Activated T-cell treated with anti-CD3 and anti-CD28 coated beads, Interleukin-2, amount 50 U/mL, for 24 hours (primary cell): ENCODE measurements around the gene TFCP2.
"Not testable (repeated sequence)": the region's sequence is repeated elsewhere in the genome, so short reads cannot be mapped to it uniquely, and the experiment has no call there.

Source experiments
- DNase-seq: peaks from one replicate; pipeline ENCODE4 v3.0.0-alpha.2; 2020
- H3K27ac Mint-ChIP-seq: 2 replicates; pipeline ENCODE4 v1.8.0; 2020; ENCODE audit warnings: mild to moderate bottlenecking, mixed read lengths
- H3K27me3 Mint-ChIP-seq: 2 replicates; pipeline ENCODE4 v1.8.0; 2020; ENCODE audit warnings: mixed read lengths
- H3K36me3 Mint-ChIP-seq: 2 replicates; pipeline ENCODE4 v1.8.0; 2020; ENCODE audit warnings: low read depth, mixed read lengths
- H3K4me1 Mint-ChIP-seq: 2 replicates; pipeline ENCODE4 v1.8.0; 2020; ENCODE audit warnings: low read depth, mixed read lengths
- H3K4me3 Mint-ChIP-seq: 2 replicates; pipeline ENCODE4 v1.8.0; 2020; ENCODE audit warnings: mild to moderate bottlenecking, moderate library complexity, mixed read lengths
- H3K9me3 Mint-ChIP-seq: 2 replicates; pipeline ENCODE4 v1.8.0; 2020; ENCODE audit warnings: mixed read lengths

TFCP2 gene

GRCh38 chr12:51098611-51099010 is 74.3 kb downstream of the TFCP2 start:
- no peak for DNase-seq
- H3K4me1 Mint-ChIP-seq, result peaks cover 2% of the 10 kb centered on the region
- peak overlapping the region; percentile 6 for H3K27ac Mint-ChIP-seq
- peaks cover 87% of the 10 kb centered on the region for H3K36me3 Mint-ChIP-seq
- no peaks in the 10 kb centered on the region for H3K27me3 Mint-ChIP-seq
- H3K9me3 Mint-ChIP-seq, result no peaks in the 10 kb centered on the region
- no peak overlapping the region for H3K4me3 Mint-ChIP-seq

- Mint-ChIP-seq H3K27me3 (no peaks in the 10 kb centered on the region), H3K4me3 (no peak overlapping the region), H3K36me3 (peaks cover 38% of the 10 kb centered on the region), H3K4me1 (peaks cover 15% of the 10 kb centered on the region), H3K27ac (no peak overlapping the region), H3K9me3 (no peaks in the 10 kb centered on the region)
- DNase-seq, result no peak
Measured at GRCh38 chr12:51090705-51091229, 82.2 kb downstream of the TFCP2 start.

- H3K27ac Mint-ChIP-seq, result peak overlapping the region; percentile 50
- peak overlapping the region; percentile 16 for H3K4me3 Mint-ChIP-seq
- no peaks in the 10 kb centered on the region for H3K27me3 Mint-ChIP-seq
- no peaks in the 10 kb centered on the region for H3K9me3 Mint-ChIP-seq
- DNase-seq, result no peak
- peaks cover 18% of the 10 kb centered on the region for H3K36me3 Mint-ChIP-seq
- peaks cover 22% of the 10 kb centered on the region for H3K4me1 Mint-ChIP-seq
Measured at GRCh38 chr12:51087818-51088217, 85.1 kb downstream of the TFCP2 start.

- Mint-ChIP-seq H3K4me1 (peaks cover 31% of the 10 kb centered on the region), H3K27ac (peak overlapping the region; percentile 50), H3K27me3 (no peaks in the 10 kb centered on the region), H3K4me3 (no peak overlapping the region), H3K9me3 (no peaks in the 10 kb centered on the region), H3K36me3 (peaks cover 20% of the 10 kb centered on the region)
- DNase-seq, result no peak
Measured at GRCh38 chr12:51086933-51087332, 86.0 kb downstream of the TFCP2 start.

- no peak overlapping the region for H3K4me3 Mint-ChIP-seq
- peaks cover 40% of the 10 kb centered on the region for H3K4me1 Mint-ChIP-seq
- DNase-seq, result no peak
- H3K27ac Mint-ChIP-seq, result no peak overlapping the region
- H3K9me3 Mint-ChIP-seq, result no peaks in the 10 kb centered on the region
- H3K36me3 Mint-ChIP-seq, result peaks cover 19% of the 10 kb centered on the region
- H3K27me3 Mint-ChIP-seq, result no peaks in the 10 kb centered on the region
Measured at GRCh38 chr12:51085757-51086156, 87.2 kb downstream of the TFCP2 start.

GRCh38 chr12:51083126-51083833 is 89.7 kb downstream of the TFCP2 start, which contains the start of gene CSRNP2:
Gene CSRNP2, minus strand, starts transcription at chr12:51083596. Its CDS starts 7,035 bp downstream, at chr12:51076561.
- H3K4me1 Mint-ChIP-seq, result peaks cover 52% of the 10 kb centered on the region
- DNase-seq, result peak; percentile 95
- H3K4me3 Mint-ChIP-seq, result peak within 1 kb of the TSS; percentile 90
- no peaks in the 10 kb centered on the region for H3K27me3 Mint-ChIP-seq
- H3K36me3 Mint-ChIP-seq, result peaks cover 25% of the 10 kb centered on the region
- H3K9me3 Mint-ChIP-seq, result no peaks in the 10 kb centered on the region
- H3K27ac Mint-ChIP-seq, result peak within 1 kb of the TSS; percentile 92

GRCh38 chr12:51082561-51083125 is 90.3 kb downstream of the TFCP2 start:
- Mint-ChIP-seq H3K4me3 (peak overlapping the region; percentile 90), H3K4me1 (peaks cover 53% of the 10 kb centered on the region), H3K27ac (peak overlapping the region; percentile 92), H3K27me3 (no peaks in the 10 kb centered on the region), H3K9me3 (no peaks in the 10 kb centered on the region), H3K36me3 (peaks cover 25% of the 10 kb centered on the region)
- peak; percentile 40 for DNase-seq

GRCh38 chr12:51081421-51081820 is 91.5 kb downstream of the TFCP2 start:
- no peak overlapping the region for H3K27ac Mint-ChIP-seq
- H3K27me3 Mint-ChIP-seq, result no peaks in the 10 kb centered on the region
- DNase-seq, result no peak
- H3K9me3 Mint-ChIP-seq, result no peaks in the 10 kb centered on the region
- peak overlapping the region; percentile 90 for H3K4me3 Mint-ChIP-seq
- H3K4me1 Mint-ChIP-seq, result peaks cover 51% of the 10 kb centered on the region
- H3K36me3 Mint-ChIP-seq, result peaks cover 23% of the 10 kb centered on the region

- no peak overlapping the region for H3K4me3 Mint-ChIP-seq
- H3K4me1 Mint-ChIP-seq, result peaks cover 58% of the 10 kb centered on the region
- no peak overlapping the region for H3K27ac Mint-ChIP-seq
- no peaks in the 10 kb centered on the region for H3K9me3 Mint-ChIP-seq
- peaks cover 32% of the 10 kb centered on the region for H3K36me3 Mint-ChIP-seq
- DNase-seq, result no peak
- H3K27me3 Mint-ChIP-seq, result no peaks in the 10 kb centered on the region
Measured at GRCh38 chr12:51080136-51080535, 92.8 kb downstream of the TFCP2 start.

GRCh38 chr12:51078866-51079265 is 94.1 kb downstream of the TFCP2 start:
- H3K9me3 Mint-ChIP-seq, H3K27me3 Mint-ChIP-seq: not testable (repeated sequence)

GRCh38 chr12:51078346-51078745 is 94.6 kb downstream of the TFCP2 start:
- not testable (repeated sequence) for H3K4me3 Mint-ChIP-seq, H3K9me3 Mint-ChIP-seq, H3K27me3 Mint-ChIP-seq, DNase-seq, H3K27ac Mint-ChIP-seq
- Mint-ChIP-seq H3K4me1 (peaks cover 54% of the 10 kb centered on the region), H3K36me3 (peaks cover 43% of the 10 kb centered on the region)

More at GRCh38 chr12:51078866-51079265, 94.1 kb downstream of the TFCP2 start:
- H3K4me1 Mint-ChIP-seq, result peaks cover 58% of the 10 kb centered on the region
- not testable (repeated sequence) for H3K27ac Mint-ChIP-seq, DNase-seq, H3K4me3 Mint-ChIP-seq
- H3K36me3 Mint-ChIP-seq, result peaks cover 38% of the 10 kb centered on the region

- Mint-ChIP-seq H3K4me3 (no peak overlapping the region), H3K27me3 (no peaks in the 10 kb centered on the region), H3K4me1 (peaks cover 52% of the 10 kb centered on the region), H3K9me3 (no peaks in the 10 kb centered on the region), H3K27ac (no peak overlapping the region), H3K36me3 (peaks cover 45% of the 10 kb centered on the region)
- DNase-seq, result no peak
Measured at GRCh38 chr12:51077930-51078329, 95.0 kb downstream of the TFCP2 start.

GRCh38 chr12:51076236-51076930 is 96.6 kb downstream of the TFCP2 start:
- Mint-ChIP-seq H3K27ac (peak overlapping the region; percentile 79), H3K4me1 (peaks cover 36% of the 10 kb centered on the region), H3K27me3 (no peaks in the 10 kb centered on the region), H3K4me3 (no peak overlapping the region), H3K36me3 (peaks cover 52% of the 10 kb centered on the region), H3K9me3 (no peaks in the 10 kb centered on the region)
- DNase-seq, result no peak

GRCh38 chr12:51075390-51075789 is 97.5 kb downstream of the TFCP2 start:
- no peak for DNase-seq
- peaks cover 29% of the 10 kb centered on the region for H3K4me1 Mint-ChIP-seq
- H3K27ac Mint-ChIP-seq, result peak overlapping the region; percentile 79
- peaks cover 55% of the 10 kb centered on the region for H3K36me3 Mint-ChIP-seq
- H3K4me3 Mint-ChIP-seq, result no peak overlapping the region
- no peaks in the 10 kb centered on the region for H3K9me3 Mint-ChIP-seq
- H3K27me3 Mint-ChIP-seq, result no peaks in the 10 kb centered on the region

GRCh38 chr12:51071663-51072062 is 101.3 kb downstream of the TFCP2 start:
- Mint-ChIP-seq H3K9me3 (no peaks in the 10 kb centered on the region), H3K27me3 (no peaks in the 10 kb centered on the region), H3K27ac (no peak overlapping the region), H3K36me3 (peaks cover 75% of the 10 kb centered on the region), H3K4me3 (no peak overlapping the region), H3K4me1 (peaks cover 14% of the 10 kb centered on the region)
- DNase-seq, result no peak
